Stimulated activated CD4-positive, alpha-beta T cell treated with anti-CD3 and anti-CD28 coated beads, Interleukin-12 subunit alpha, Interleukin-12 subunit beta, amount 100 ng/mL, for 48 hours (primary cell): ENCODE data around the gene UST.

Experiments used
- DNase-seq, 3 donors: peaks; one replicate each; pipeline ENCODE4 v3.0.0-alpha.2; 2020; ENCODE audit warnings: low read depth in 2 of 3, low spot score in 1 of 3

The UST gene

GRCh38 chr6:148799647-148800046 lies 52.8 kb downstream of the UST start:
- no peak for DNase-seq

DNA sequence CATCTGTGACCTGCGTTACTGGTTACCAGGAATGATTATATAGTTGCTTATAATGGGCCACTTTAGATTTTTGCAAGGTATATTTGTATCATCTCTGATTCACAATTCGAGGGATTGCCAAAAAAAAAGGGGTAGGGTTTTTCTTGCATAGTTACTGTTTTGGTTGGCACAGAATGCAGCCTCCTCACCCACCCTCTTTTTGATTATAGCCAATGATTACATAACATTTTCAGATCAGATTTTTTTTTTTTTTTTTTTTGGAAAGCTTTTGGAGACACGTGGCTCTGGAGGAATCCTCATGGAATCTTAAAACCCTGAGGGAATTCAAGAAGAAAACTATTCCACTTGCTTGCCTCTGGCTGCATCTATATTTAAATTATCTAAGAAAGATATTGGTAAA lies 53.7 kb downstream of the UST start:
- DNase-seq = no peak

- no peak for DNase-seq
Measured at GRCh38 chr6:148803979-148804378, 57.1 kb downstream of the UST start.

DNA sequence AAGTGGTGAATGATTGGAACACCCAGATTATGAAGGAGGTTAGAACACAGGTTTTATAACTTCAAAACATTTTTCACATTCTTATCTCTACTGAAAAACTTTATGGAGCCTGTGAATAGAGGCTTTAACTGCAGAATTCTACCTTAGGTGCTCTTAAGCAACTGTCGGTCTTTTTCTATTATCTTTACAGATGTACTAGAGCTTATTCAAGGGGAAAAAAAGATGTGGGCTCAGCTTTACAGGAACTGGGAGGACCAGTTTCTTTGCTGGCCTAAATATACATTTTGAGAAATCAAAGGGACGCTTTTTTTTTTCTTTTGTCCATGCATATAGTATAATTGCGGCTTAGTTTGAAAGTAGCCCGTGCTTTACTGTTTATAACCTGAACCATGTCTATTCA lies 58.9 kb downstream of the UST start:
- DNase-seq = no peak

GRCh38 chr6:148807784-148808183 lies 61.0 kb downstream of the UST start:
- no peak for DNase-seq

- DNase-seq = no peak
Measured at GRCh38 chr6:148808786-148809304, 62.0 kb downstream of the UST start.

- DNase-seq = no peak
Measured at GRCh38 chr6:148811459-148811858, 64.6 kb downstream of the UST start.

DNA sequence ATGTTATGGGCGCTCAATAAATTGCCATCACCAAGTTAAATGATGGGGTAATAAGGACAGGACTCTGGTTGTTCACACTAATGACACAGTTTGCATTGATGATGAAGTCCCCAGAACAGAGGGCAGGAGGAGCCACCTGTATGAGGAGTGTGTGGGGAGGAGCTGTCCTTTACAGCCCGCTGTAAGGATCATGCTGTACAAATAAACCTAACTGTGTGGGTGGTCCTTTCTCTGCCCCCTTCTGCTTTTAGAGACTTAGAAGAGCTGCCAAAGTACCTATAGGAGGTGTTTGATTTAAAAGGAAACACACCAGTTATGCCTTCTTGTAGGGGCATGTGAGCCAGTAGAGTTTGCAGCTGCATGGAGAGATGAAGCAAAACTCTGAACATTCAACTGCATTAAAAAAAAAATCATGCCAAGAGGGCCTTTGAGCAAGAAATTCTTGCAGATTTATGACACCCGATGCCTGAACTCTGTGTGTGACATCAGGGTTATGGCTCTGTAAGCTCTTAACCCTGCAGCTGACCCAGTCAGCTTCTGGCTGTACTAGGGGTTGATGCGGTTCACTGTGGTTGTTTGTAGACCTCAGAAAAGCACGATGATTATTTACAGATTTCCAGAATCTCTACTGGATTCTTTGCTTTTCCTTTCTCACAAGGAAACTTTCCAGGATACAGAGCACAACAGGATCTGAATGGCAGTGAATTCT lies 67.4 kb downstream of the UST start:
- no peak for DNase-seq

GRCh38 chr6:148814869-148815268 lies 68.0 kb downstream of the UST start:
- DNase-seq = no peak

GRCh38 chr6:148816117-148816516 lies 69.3 kb downstream of the UST start:
- DNase-seq = no peak

DNA sequence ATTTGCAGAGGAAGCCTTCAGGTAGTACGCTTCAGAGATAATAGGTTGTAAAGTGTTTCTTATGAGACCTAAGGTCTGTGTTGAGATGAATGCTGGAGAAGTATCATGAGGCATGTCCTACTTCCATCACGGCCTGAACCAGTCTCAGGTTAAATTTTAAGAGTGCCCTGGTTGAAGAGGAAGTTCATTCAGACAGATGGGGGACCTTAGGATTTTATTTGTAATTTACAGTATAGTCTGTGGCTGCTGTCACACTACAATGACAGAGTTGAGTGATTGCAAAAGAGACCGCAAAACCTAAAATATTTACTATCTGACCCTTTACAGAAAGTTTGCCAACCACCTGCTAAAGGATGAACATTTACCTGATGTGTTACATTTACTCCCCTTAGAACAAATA lies 70.9 kb downstream of the UST start:
- no peak for DNase-seq

GRCh38 chr6:148818939-148819575 lies 72.2 kb downstream of the UST start:
- DNase-seq = no peak

DNA sequence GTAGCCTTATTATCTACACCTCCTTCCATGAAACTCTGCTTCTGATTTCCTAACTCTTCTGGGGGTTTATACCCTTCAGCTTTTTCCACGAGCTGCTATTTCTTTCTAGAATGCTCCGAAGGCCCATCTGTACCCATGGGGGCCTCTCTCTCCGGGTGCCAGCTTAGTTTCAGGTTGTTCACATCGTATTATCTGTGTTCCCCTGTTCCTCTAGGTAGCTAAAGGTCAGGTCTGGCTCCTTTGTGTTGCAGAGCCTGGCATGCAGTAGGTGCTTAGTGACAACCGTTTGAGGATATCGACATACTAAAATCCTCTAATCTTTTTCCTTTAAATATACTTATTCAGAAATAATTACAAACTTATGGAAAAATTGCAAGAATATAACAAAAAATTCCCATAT lies 73.0 kb downstream of the UST start:
- DNase-seq = no peak

GRCh38 chr6:148822819-148823218 lies 76.0 kb downstream of the UST start:
- DNase-seq = no peak

- DNase-seq = no peak
Measured at GRCh38 chr6:148824291-148824690, 77.5 kb downstream of the UST start.

GRCh38 chr6:148824960-148825359 lies 78.1 kb downstream of the UST start:
- no peak for DNase-seq

DNA sequence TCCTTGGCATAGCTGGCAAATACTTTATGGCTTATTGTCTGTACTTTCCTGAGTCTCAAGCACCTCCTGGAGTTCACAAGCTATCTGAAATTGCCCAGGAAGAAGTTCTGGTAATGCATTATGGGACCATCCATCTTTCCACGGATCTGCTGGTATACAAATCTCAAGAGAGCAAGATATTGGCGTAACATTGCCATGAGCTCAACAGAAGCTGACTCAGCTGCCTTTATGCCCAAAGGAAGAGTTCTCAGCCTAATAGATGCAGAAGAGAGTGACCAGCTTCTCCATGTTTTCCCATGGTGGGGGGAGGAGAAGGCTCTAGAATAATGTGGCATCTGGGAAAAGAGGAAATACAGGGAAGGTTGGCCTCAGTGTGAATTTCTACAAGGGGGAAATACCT lies 78.7 kb downstream of the UST start:
- DNase-seq = no peak

GRCh38 chr6:148827416-148828045 lies 80.7 kb downstream of the UST start:
- DNase-seq = no peak

- DNase-seq = no peak
Measured at GRCh38 chr6:148828047-148828446, 81.2 kb downstream of the UST start.

DNA sequence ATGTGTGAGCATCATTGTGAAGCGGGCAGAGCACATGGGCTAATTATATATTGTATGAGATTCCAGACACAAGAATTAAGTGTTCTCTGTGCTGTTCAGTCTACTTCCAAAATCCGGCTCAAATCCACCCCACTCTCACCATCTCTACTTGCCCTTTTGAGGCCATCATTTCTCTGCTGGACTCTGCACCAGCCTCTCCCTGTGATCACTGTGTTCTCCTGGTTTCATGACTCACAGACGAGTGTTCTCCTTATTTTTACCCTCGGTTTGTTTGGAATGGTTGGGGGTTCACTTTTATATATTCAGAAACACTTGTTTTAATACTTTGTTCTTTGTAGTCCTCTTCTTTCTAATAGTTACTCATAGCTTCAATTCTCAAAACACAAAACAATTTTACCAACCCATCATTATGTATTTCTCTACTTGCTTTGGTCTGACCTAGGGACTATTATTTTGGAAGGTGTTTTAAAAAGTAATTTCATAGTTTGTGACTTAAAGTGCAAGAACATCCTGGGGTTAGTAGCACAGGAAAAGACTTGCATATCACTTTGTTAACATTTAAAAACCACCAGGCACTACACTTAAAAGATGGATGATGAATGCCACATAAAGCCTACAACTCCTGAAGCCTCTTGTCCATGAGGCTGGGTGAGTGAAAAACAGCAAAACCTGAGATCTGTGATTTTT lies 82.7 kb downstream of the UST start:
- no peak for DNase-seq

GRCh38 chr6:148830614-148831013 lies 83.8 kb downstream of the UST start:
- no peak for DNase-seq

- no peak for DNase-seq
Measured at GRCh38 chr6:148831064-148831463, 84.2 kb downstream of the UST start.
